Kidney epithelial cell (primary cell): ENCODE results near the gene ABCA2. TPM values are rescaled to one million over a fixed set of nuclear protein-coding genes. Genes with fewer than 3 reads are reported as not detected.
A peak's percentile ranks its signal among the peaks of the same experiment; 100 is the strongest.

Experiments
- DNase-seq: peaks from one replicate; pipeline ENCODE4 v3.0.0-alpha.2; 2010; ENCODE audit warnings: low read depth
- H3K27me3 ChIP-seq: 2 replicates; pipeline ENCODE4 v1.6.0; 2011; ENCODE audit warnings: low read length; ENCODE audit not compliant: control insufficient read depth, insufficient read depth
- H3K36me3 ChIP-seq: 2 replicates; pipeline ENCODE4 v1.5.1; 2011; ENCODE audit warnings: low read length; ENCODE audit not compliant: control insufficient read depth, insufficient read depth
- H3K4me3 ChIP-seq: 2 replicates; pipeline ENCODE4 v1.5.1; 2011; ENCODE audit warnings: low read depth, mild to moderate bottlenecking, control low read depth, low read length
- CTCF ChIP-seq: IDR thresholded peaks from 2 replicates; pipeline ENCODE4 v1.5.1; 2011; ENCODE audit warnings: mild to moderate bottlenecking, moderate library complexity, low read length, control low read depth, inconsistent platforms; ENCODE audit not compliant: insufficient read depth, poor library complexity, severe bottlenecking
- total RNA-seq: library from RNA; depleted of rRNA; stranded (reverse); fragments of >200 nt; gene quantifications from 2 replicates; pipeline ENCODE4 v1.2.3, GENCODE V29; 2015

ABCA2 gene
- total RNA-seq, 1 donor from 2014 or later, result 5.3 TPM

GRCh38 chr9:137001857-137002645, 26.0 kb downstream of the ABCA2 start:
- DNase-seq, result no peak
- H3K27me3 ChIP-seq, result no peaks in the 10 kb centered on the region
- no peak overlapping the region for H3K4me3 ChIP-seq
- no peaks in the 10 kb centered on the region for H3K36me3 ChIP-seq
- TF ChIP-seq CTCF, result no peak

DNA sequence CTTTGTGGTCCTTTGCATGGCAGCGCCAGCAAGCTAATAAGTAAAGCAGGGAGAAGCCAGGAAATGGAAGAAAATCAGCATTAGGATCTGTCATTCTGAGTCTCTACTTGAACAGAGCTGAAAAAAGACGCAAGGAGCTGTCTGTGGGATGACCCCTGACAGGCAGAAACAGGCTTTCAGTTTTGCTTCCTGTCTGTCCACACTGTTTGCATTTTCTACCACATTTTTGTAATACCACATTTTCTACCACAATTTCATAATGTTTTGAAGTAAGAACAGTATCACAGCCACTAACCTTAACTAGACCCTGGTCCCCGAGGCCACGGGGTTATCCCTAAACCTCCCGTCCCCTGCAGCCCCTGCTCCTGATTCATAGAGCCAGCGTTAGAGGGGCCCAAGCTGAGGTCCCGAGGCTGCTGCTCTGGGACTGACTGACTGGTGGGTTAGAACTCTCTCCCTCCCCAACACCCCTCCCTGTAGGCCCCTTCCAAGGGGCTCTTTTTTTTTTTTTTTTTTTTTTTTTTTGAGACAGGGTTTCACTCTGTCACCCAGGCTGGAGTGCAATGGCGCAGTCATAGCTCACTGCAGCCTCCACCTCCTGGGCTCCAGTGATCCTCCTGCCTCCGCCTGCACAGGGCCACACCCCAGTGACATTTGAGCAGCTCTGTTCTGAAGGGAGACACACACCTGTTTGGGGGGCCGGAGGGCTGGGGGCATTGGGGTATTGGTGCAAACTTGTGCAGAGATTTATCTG, 27.7 kb downstream of the ABCA2 start:
- Histone ChIP-seq H3K4me3 (no peak overlapping the region), H3K27me3 (no peaks in the 10 kb centered on the region), H3K36me3 (no peaks in the 10 kb centered on the region)
- no peak for DNase-seq
- no peak for TF ChIP-seq CTCF

- peak; percentile 17 for TF ChIP-seq CTCF
- no peak for DNase-seq
- Histone ChIP-seq H3K27me3 (no peaks in the 10 kb centered on the region), H3K4me3 (no peak overlapping the region), H3K36me3 (no peaks in the 10 kb centered on the region)
Measured at GRCh38 chr9:136997830-136998234, 30.2 kb downstream of the ABCA2 start.

DNA sequence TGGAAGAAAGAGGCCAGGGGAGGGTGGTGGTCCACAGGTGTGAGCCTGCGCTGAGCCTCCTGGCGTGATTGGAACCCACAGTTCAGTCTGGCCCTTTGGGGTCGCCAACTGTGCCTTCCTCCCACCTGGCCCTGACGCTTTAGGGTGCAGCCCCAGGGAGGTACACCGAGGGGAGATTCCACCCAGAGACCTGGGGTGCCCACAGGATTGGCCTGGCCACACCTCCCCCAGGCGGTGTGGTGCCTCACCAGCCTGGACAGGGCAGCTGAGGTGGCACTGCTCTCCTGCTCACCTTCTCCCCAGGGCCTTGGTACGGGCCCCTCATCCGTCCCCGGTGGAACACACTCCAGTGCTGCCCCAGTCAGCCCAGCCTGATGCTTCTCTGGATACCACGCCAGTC, 30.7 kb downstream of the ABCA2 start:
- Histone ChIP-seq H3K36me3 (no peaks in the 10 kb centered on the region), H3K27me3 (no peaks in the 10 kb centered on the region), H3K4me3 (no peak overlapping the region)
- DNase-seq, result no peak
- no peak for TF ChIP-seq CTCF

GRCh38 chr9:136996361-136997292, 31.4 kb downstream of the ABCA2 start, which contains the start of gene CLIC3:
CLIC3 (minus strand) TSS chr9:136996568; CDS start chr9:136996543, 25 bp downstream.
- TF ChIP-seq CTCF, result no peak
- no peaks in the 10 kb centered on the region for H3K27me3 ChIP-seq
- DNase-seq, result no peak
- no peaks in the 10 kb centered on the region for H3K36me3 ChIP-seq
- H3K4me3 ChIP-seq, result no peak within 1 kb of the TSS
